Neural progenitor cell (in vitro differentiated cells): ENCODE measurements around the gene BTAF1. TPM values are rescaled to one million over a fixed set of nuclear protein-coding genes. Genes with fewer than 3 reads are reported as not detected.

ENCODE experiments used
- DNase-seq: peaks from one replicate; pipeline ENCODE4 v3.0.0-alpha.2; 2016; ENCODE audit warnings: low spot score
- H2AFZ ChIP-seq: fragments of 200-600 bp; sonication (generic); replicated peaks from 2 replicates; pipeline ENCODE4 v1.6.1; 2016; ENCODE audit warnings: antibody characterized with exemption
- H3F3A ChIP-seq: fragments of 200-600 bp; sonication (generic); 2 replicates; pipeline ENCODE4 v1.6.1; 2016; ENCODE audit warnings: antibody characterized with exemption, low read depth
- H3K27ac ChIP-seq: fragments of 200-600 bp; sonication (generic); 2 replicates; pipeline ENCODE4 v1.5.1; 2016; ENCODE audit warnings: mild to moderate bottlenecking
- H3K27me3 ChIP-seq: fragments of 200-600 bp; sonication (generic); 2 replicates; pipeline ENCODE4 v1.6.1; 2016; ENCODE audit warnings: mild to moderate bottlenecking, moderate library complexity
- H3K36me3 ChIP-seq: fragments of 200-600 bp; sonication (generic); 2 replicates; pipeline ENCODE4 v1.5.1; 2016
- H3K4me1 ChIP-seq: fragments of 200-600 bp; sonication (generic); 2 replicates; pipeline ENCODE4 v1.6.1; 2016; ENCODE audit warnings: mixed run types
- H3K4me2 ChIP-seq: fragments of 200-600 bp; sonication (generic); 2 replicates; pipeline ENCODE4 v1.6.1; 2016
- H3K4me3 ChIP-seq: fragments of 200-600 bp; sonication (generic); 2 replicates; pipeline ENCODE4 v1.5.1; 2016
- H3K79me2 ChIP-seq: fragments of 200-600 bp; sonication (generic); 2 replicates; pipeline ENCODE4 v1.6.1; 2016; ENCODE audit warnings: low read depth
- H3K9ac ChIP-seq: fragments of 200-600 bp; sonication (generic); 2 replicates; pipeline ENCODE4 v1.6.1; 2016
- H3K9me3 ChIP-seq: fragments of 200-600 bp; sonication (generic); 2 replicates; pipeline ENCODE4 v1.5.1; 2016; ENCODE audit warnings: low read depth
- H4K20me1 ChIP-seq: fragments of 200-600 bp; sonication (generic); 2 replicates; pipeline ENCODE4 v1.6.1; 2016; ENCODE audit warnings: low read depth
- H3K27ac Mint-ChIP-seq: 3 replicates; pipeline ENCODE4 v1.8.0; 2021; ENCODE audit warnings: mixed read lengths
- H3K27me3 Mint-ChIP-seq: 2 replicates; pipeline ENCODE4 v1.8.0; 2022; ENCODE audit warnings: low read depth, mild to moderate bottlenecking, inconsistent platforms, moderate library complexity, mixed read lengths; ENCODE audit not compliant: insufficient read depth
- H3K36me3 Mint-ChIP-seq: 3 replicates; pipeline ENCODE4 v1.8.0; 2021; ENCODE audit warnings: mixed read lengths
- H3K4me1 Mint-ChIP-seq: 3 replicates; pipeline ENCODE4 v1.8.0; 2021; ENCODE audit warnings: mixed read lengths
- H3K4me3 Mint-ChIP-seq: 3 replicates; pipeline ENCODE4 v1.8.0; 2021; ENCODE audit warnings: mild to moderate bottlenecking, moderate library complexity, mixed read lengths
- H3K9me3 Mint-ChIP-seq: 3 replicates; pipeline ENCODE4 v1.8.0; 2020; ENCODE audit warnings: mixed read lengths
- CTCF ChIP-seq: fragments of 200-600 bp; sonication (generic); IDR thresholded peaks from 2 replicates; pipeline ENCODE4 v1.5.1; 2017; ENCODE audit warnings: antibody characterized with exemption, mild to moderate bottlenecking
- EZH2 ChIP-seq: fragments of 200-600 bp; sonication (generic); IDR thresholded peaks from 2 replicates; pipeline ENCODE4 v1.6.1; 2017; ENCODE audit warnings: antibody characterized with exemption, mild to moderate bottlenecking, moderate library complexity
- EZH2phosphoT487 ChIP-seq: fragments of 200-600 bp; sonication (generic); IDR thresholded peaks from 2 replicates; pipeline ENCODE4 v1.6.1; 2017; ENCODE audit warnings: antibody characterized with exemption
- total RNA-seq: library from RNA; depleted of rRNA; stranded (reverse); fragments of >200 nt; gene quantifications from 2 replicates; pipeline ENCODE4 v1.2.3, GENCODE V29; 2015; ENCODE audit warnings: low replicate concordance

The BTAF1 gene
- total RNA-seq, 1 donor from 2014 or later = 127 TPM

- Histone ChIP-seq H3K4me3 (no peak overlapping the region), H3K79me2 (peaks cover 100% of the 10 kb centered on the region), H3K9ac (no peak overlapping the region), H3K9me3 (no peaks in the 10 kb centered on the region), H2AFZ (no peak overlapping the region), H3K4me1 (no peaks in the 10 kb centered on the region), H3K27me3 (no peaks in the 10 kb centered on the region), H3K36me3 (peaks cover 9% of the 10 kb centered on the region), H3K4me2 (no peak overlapping the region), H3F3A (peaks cover 14% of the 10 kb centered on the region), H3K27ac (no peak overlapping the region), H4K20me1 (peaks cover 90% of the 10 kb centered on the region)
- Mint-ChIP-seq H3K27ac (no peak overlapping the region), H3K4me3 (no peak overlapping the region), H3K36me3 (peaks cover 38% of the 10 kb centered on the region), H3K4me1 (peaks cover 7% of the 10 kb centered on the region), H3K27me3 (no peaks in the 10 kb centered on the region), H3K9me3 (no peaks in the 10 kb centered on the region)
- DNase-seq = no peak
- no peak for TF ChIP-seq CTCF
- TF ChIP-seq EZH2phosphoT487 = no peak
- TF ChIP-seq EZH2 = no peak
Observed at GRCh38 chr10:91931526-91932190, 8.1 kb downstream of the BTAF1 start.

GRCh38 chr10:91932737-91933136 is 9.2 kb downstream of the BTAF1 start:
- no peak overlapping the region for H3K9ac ChIP-seq
- H3K36me3 ChIP-seq = peaks cover 14% of the 10 kb centered on the region
- H3K4me2 ChIP-seq = no peak overlapping the region
- H3K9me3 ChIP-seq = no peaks in the 10 kb centered on the region
- H2AFZ ChIP-seq = no peak overlapping the region
- no peak overlapping the region for H3K4me3 ChIP-seq
- H3K4me1 ChIP-seq = no peaks in the 10 kb centered on the region
- no peaks in the 10 kb centered on the region for H3K27me3 ChIP-seq
- Mint-ChIP-seq H3K36me3 (peaks cover 40% of the 10 kb centered on the region), H3K4me3 (no peak overlapping the region), H3K9me3 (no peaks in the 10 kb centered on the region), H3K27me3 (no peaks in the 10 kb centered on the region), H3K4me1 (peaks cover 4% of the 10 kb centered on the region), H3K27ac (no peak overlapping the region)
- peaks cover 85% of the 10 kb centered on the region for H4K20me1 ChIP-seq
- DNase-seq = no peak
- no peak overlapping the region for H3K27ac ChIP-seq
- no peak for TF ChIP-seq CTCF
- TF ChIP-seq EZH2phosphoT487 = no peak
- peaks cover 14% of the 10 kb centered on the region for H3F3A ChIP-seq
- peaks cover 99% of the 10 kb centered on the region for H3K79me2 ChIP-seq

- H3K36me3 ChIP-seq = peaks cover 18% of the 10 kb centered on the region
- H2AFZ ChIP-seq = no peak overlapping the region
- H3F3A ChIP-seq = peaks cover 16% of the 10 kb centered on the region
- no peaks in the 10 kb centered on the region for H3K4me1 ChIP-seq
- H3K36me3 Mint-ChIP-seq = peaks cover 47% of the 10 kb centered on the region
- H3K9me3 Mint-ChIP-seq = no peaks in the 10 kb centered on the region
- no peak overlapping the region for H3K27ac Mint-ChIP-seq
- peaks cover 79% of the 10 kb centered on the region for H4K20me1 ChIP-seq
- H3K27me3 ChIP-seq = no peaks in the 10 kb centered on the region
- H3K4me3 ChIP-seq = no peak overlapping the region
- no peaks in the 10 kb centered on the region for H3K27me3 Mint-ChIP-seq
- H3K4me1 Mint-ChIP-seq = no peaks in the 10 kb centered on the region
- no peak for DNase-seq
- no peak overlapping the region for H3K4me3 Mint-ChIP-seq
- TF ChIP-seq EZH2 = no peak
- TF ChIP-seq CTCF = no peak
- TF ChIP-seq EZH2phosphoT487 = no peak
- H3K9me3 ChIP-seq = no peaks in the 10 kb centered on the region
- no peak overlapping the region for H3K9ac ChIP-seq
- peaks cover 99% of the 10 kb centered on the region for H3K79me2 ChIP-seq
- no peak overlapping the region for H3K4me2 ChIP-seq
- no peak overlapping the region for H3K27ac ChIP-seq
Observed at GRCh38 chr10:91935886-91936285, 12.3 kb downstream of the BTAF1 start.
